Measurements from ENCODE around the gene GSC2. TPM values are rescaled to one million over a fixed set of nuclear protein-coding genes. Genes with fewer than 3 reads are reported as not detected.

The GSC2 gene
- total RNA-seq, 1 experiment from 2014 or later, result not detected

DNA sequence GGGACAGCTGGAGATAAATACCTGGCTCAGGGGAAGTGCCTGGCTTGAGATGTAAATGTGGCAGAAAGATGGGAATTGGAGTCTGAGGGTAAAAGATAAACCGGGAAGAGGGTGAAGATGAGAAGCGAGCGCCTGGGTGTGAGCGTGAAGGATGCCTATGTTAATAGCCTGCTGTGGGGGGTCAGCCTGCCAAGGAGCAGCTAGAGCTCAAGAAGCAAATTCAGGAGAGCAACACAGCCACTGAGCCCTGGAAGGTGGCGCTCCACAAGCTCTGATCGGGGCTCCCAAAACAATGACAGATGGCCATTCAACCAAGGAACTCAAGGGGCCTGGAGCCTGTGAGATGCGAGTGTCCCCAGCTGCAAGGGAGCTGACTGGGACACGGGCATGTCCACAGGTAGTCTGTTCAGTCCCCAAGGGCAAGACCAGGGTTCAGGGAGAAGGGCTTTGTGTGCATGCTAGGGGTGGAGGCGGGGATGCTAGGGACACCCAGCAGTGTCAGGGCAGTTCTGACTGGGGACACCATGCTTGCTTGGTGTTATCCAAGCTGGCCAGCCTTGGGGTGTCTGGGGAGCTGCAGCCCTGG, 2.8 kb downstream of the GSC2 start:
- no peak overlapping the region for H3K27ac Mint-ChIP-seq (ENCODE audit: unreplicated experiment)
- intact Hi-C loops (cut with micrococcal nuclease; ENCODE audit: unreplicated experiment), result no loop called here
- no TSS peak for BruUV-seq (replicated peaks)
- CTCF ChIA-PET, result no interaction called here
- H3K36me3 ChIP-seq (ENCODE audit: control insufficient read depth, insufficient read depth, low read length), result no peaks in the 10 kb centered on the region
- H3K4me1 ChIP-seq, result peaks cover 4% of the 10 kb centered on the region; the same call in 1 of the 2 replicates
- DNase-seq, result no peak
- H3K4me1 Mint-ChIP-seq (ENCODE audit: low read depth, unreplicated experiment), result peaks cover 8% of the 10 kb centered on the region
- H3K27me3 ChIP-seq (replicated peaks; ENCODE audit: control insufficient read depth, insufficient read depth, low read length), result no peaks in the 10 kb centered on the region
- no peak overlapping the region for H3K4me3 ChIP-seq (ENCODE audit: low read depth, low read length)
- H3K36me3 Mint-ChIP-seq (ENCODE audit: insufficient read depth, unreplicated experiment), result peaks cover 9% of the 10 kb centered on the region
- H3K9me3 Mint-ChIP-seq (ENCODE audit: unreplicated experiment), result no peaks in the 10 kb centered on the region
- no peak for TF ChIP-seq CTCF (IDR thresholded peaks at IDR 0.05; ENCODE audit: insufficient read depth in 1 of 2, low read depth in 1 of 2, low read length in 1 of 2, severe bottlenecking in 1 of 2, unreplicated experiment in 1 of 2)
- no peak overlapping the region for H3K4me3 Mint-ChIP-seq (ENCODE audit: unreplicated experiment)
- POLR2A ChIA-PET, result no interaction called here
- no peaks in the 10 kb centered on the region for H3K9me3 ChIP-seq
- H3K27me3 Mint-ChIP-seq (ENCODE audit: insufficient read depth, unreplicated experiment), result peaks cover 16% of the 10 kb centered on the region

- H3K27ac Mint-ChIP-seq (ENCODE audit: unreplicated experiment), result no peak overlapping the region
- no peaks in the 10 kb centered on the region for H3K27me3 ChIP-seq (replicated peaks; ENCODE audit: control insufficient read depth, insufficient read depth, low read length)
- no peak overlapping the region for H3K4me3 ChIP-seq (ENCODE audit: low read depth, low read length)
- CTCF ChIA-PET, result interaction anchor here (0.8 kb wide), 1 partner anchor 16 kb away, joined by 3 read pairs; no protein-coding TSS in a partner anchor
- H3K36me3 Mint-ChIP-seq (ENCODE audit: insufficient read depth, unreplicated experiment), result peaks cover 14% of the 10 kb centered on the region
- DNase-seq, result no peak
- no peak for TF ChIP-seq CTCF (IDR thresholded peaks at IDR 0.05; ENCODE audit: insufficient read depth in 1 of 2, low read depth in 1 of 2, low read length in 1 of 2, severe bottlenecking in 1 of 2, unreplicated experiment in 1 of 2)
- peaks cover 4% of the 10 kb centered on the region; the same call in 1 of the 2 replicates for H3K4me1 ChIP-seq
- H3K4me3 Mint-ChIP-seq (ENCODE audit: unreplicated experiment), result no peak overlapping the region
- no peaks in the 10 kb centered on the region for H3K9me3 Mint-ChIP-seq (ENCODE audit: unreplicated experiment)
- BruUV-seq (replicated peaks), result no TSS peak
- peaks cover 8% of the 10 kb centered on the region for H3K4me1 Mint-ChIP-seq (ENCODE audit: low read depth, unreplicated experiment)
- H3K36me3 ChIP-seq (ENCODE audit: control insufficient read depth, insufficient read depth, low read length), result peaks cover 2% of the 10 kb centered on the region; the same call in 1 of the 2 replicates
- POLR2A ChIA-PET, result no interaction called here
- H3K9me3 ChIP-seq, result no peaks in the 10 kb centered on the region
- H3K27me3 Mint-ChIP-seq (ENCODE audit: insufficient read depth, unreplicated experiment), result peaks cover 11% of the 10 kb centered on the region
- intact Hi-C loops (cut with micrococcal nuclease; ENCODE audit: unreplicated experiment), result no loop called here
These were observed 3.7 kb downstream of the GSC2 start for GRCh38 chr22:19146215-19146968.

DNA sequence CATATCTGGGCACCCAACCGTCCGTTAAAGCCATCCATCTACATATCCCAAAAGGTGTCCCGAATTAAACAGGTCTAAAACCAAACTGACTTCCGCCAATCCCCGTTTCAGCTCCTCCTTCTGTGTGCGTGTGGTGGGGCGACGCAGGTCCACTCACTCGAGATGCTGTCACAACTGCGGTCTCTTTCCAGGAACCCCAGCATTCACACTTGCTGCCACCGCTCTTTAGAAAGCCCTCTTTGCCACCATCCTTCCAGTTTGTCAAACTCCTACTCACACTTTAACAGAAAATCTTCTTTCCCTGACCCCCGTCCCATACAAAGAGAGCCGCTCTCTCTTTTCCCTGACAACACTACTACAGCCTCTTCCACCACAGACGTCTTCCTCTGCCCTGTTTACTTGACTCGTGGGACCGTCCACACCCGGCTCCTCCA, 6.1 kb downstream of the GSC2 start:
- peaks cover 4% of the 10 kb centered on the region; the same call in 1 of the 2 replicates for H3K4me1 ChIP-seq
- peak overlapping the region; percentile 81 for H3K4me3 ChIP-seq (ENCODE audit: low read depth, low read length)
- intact Hi-C loops (cut with micrococcal nuclease; ENCODE audit: unreplicated experiment), result loop anchor here (5.0 kb wide), 1 partner anchor 33 kb away; the partner anchor contains the start of gene SLC25A1
- H3K36me3 ChIP-seq (ENCODE audit: control insufficient read depth, insufficient read depth, low read length), result peaks cover 2% of the 10 kb centered on the region; the same call in 1 of the 2 replicates
- peak overlapping the region; percentile 97 for H3K4me3 Mint-ChIP-seq (ENCODE audit: unreplicated experiment)
- no peaks in the 10 kb centered on the region for H3K9me3 Mint-ChIP-seq (ENCODE audit: unreplicated experiment)
- H3K27ac Mint-ChIP-seq (ENCODE audit: unreplicated experiment), result peak overlapping the region; percentile 92
- peaks cover 4% of the 10 kb centered on the region for H3K27me3 Mint-ChIP-seq (ENCODE audit: insufficient read depth, unreplicated experiment)
- no peaks in the 10 kb centered on the region for H3K9me3 ChIP-seq
- POLR2A ChIA-PET, result interaction anchor here (1.0 to 1.3 kb wide), 5 partner anchors 17 to 147 kb away, joined by 4 to 11 read pairs (median 6); partner anchors contain the start of genes CLTCL1, DGCR2 and SLC25A1
- no peaks in the 10 kb centered on the region for H3K27me3 ChIP-seq (replicated peaks; ENCODE audit: control insufficient read depth, insufficient read depth, low read length)
- no peak for TF ChIP-seq CTCF (IDR thresholded peaks at IDR 0.05; ENCODE audit: insufficient read depth in 1 of 2, low read depth in 1 of 2, low read length in 1 of 2, severe bottlenecking in 1 of 2, unreplicated experiment in 1 of 2)
- peaks cover 23% of the 10 kb centered on the region for H3K36me3 Mint-ChIP-seq (ENCODE audit: insufficient read depth, unreplicated experiment)
- no peak for DNase-seq
- CTCF ChIA-PET, result interaction anchor here (0.8 to 1.6 kb wide), 10 partner anchors 13 to 486 kb away, joined by 3 to 8 read pairs (median 4); partner anchors contain the start of genes DGCR2, SLC25A1 and TSSK2
- peaks cover 8% of the 10 kb centered on the region for H3K4me1 Mint-ChIP-seq (ENCODE audit: low read depth, unreplicated experiment)
- TSS peak; percentile 64 for BruUV-seq (replicated peaks)

Data from Caco-2 (cell line).